Panc1 (cell line): Measurements from ENCODE around the gene EOLA2. TPM values are rescaled to one million over a fixed set of nuclear protein-coding genes. Genes with fewer than 3 reads are reported as not detected.

ENCODE experiments used
- ATAC-seq: fragments of 200-7000 bp; cut with Tn5 transposase; 2 replicates; pipeline ENCODE4 v1.9.1; 2020; ENCODE audit warnings: mild to moderate bottlenecking, moderate library complexity
- BruUV-seq: library from RNA; stranded (reverse); fragments of 400-500 nt; replicated peaks from 2 replicates; lab custom pipeline; 2021; lab: Mats Ljungman, UMichigan
- CTCF ChIA-PET: fragments of 300-600 bp; sonication (Branson Sonifier 250); formaldehyde crosslinking; loops from one replicate; lab custom pipeline; 2022; ENCODE audit warnings: antibody characterized with exemption; lab: Charles Lee
- POLR2A ChIA-PET: fragments of 300-600 bp; sonication (Branson Sonifier 250); formaldehyde crosslinking; loops from one replicate; lab custom pipeline; 2022; ENCODE audit warnings: antibody characterized with exemption; lab: Charles Lee
- DNase-seq: peaks from one replicate; pipeline ENCODE4 v3.0.0-alpha.2; 2010; ENCODE audit warnings: low read depth, low spot score
- H3K27ac ChIP-seq: 2 replicates; pipeline ENCODE4 v1.5.1; 2011; ENCODE audit warnings: mild to moderate bottlenecking, low read length, inconsistent platforms
- H3K27me3 ChIP-seq: fragments of 200-500 bp; sonication (Bioruptor generic); 2 replicates; pipeline ENCODE4 v1.6.0; 2014; ENCODE audit warnings: low read length, inconsistent platforms; ENCODE audit not compliant: control insufficient read depth, insufficient read depth
- H3K36me3 ChIP-seq: fragments of 200-500 bp; sonication (Bioruptor generic); 2 replicates; pipeline ENCODE4 v1.5.1; 2014; ENCODE audit warnings: inconsistent platforms, mild to moderate bottlenecking, low read length, moderate library complexity; ENCODE audit not compliant: control insufficient read depth, insufficient read depth
- H3K4me1 ChIP-seq: 2 replicates; pipeline ENCODE4 v1.5.1; 2011; ENCODE audit warnings: inconsistent platforms, mild to moderate bottlenecking, low read length, moderate library complexity; ENCODE audit not compliant: control insufficient read depth, insufficient read depth
- H3K4me3 ChIP-seq, 2 experiments: 2 replicates each; pipeline ENCODE4 v1.5.1; 2011 to 2012; ENCODE audit warnings: low read depth in 2 of 2, low read length in 2 of 2, mild to moderate bottlenecking in 2 of 2, inconsistent platforms in 1 of 2, moderate library complexity in 1 of 2
- H3K9me3 ChIP-seq: fragments of 200-500 bp; sonication (Bioruptor generic); 2 replicates; pipeline ENCODE4 v1.5.1; 2014; ENCODE audit warnings: low read depth, mild to moderate bottlenecking, inconsistent platforms, low read length, moderate library complexity; ENCODE audit not compliant: control insufficient read depth, insufficient read depth
- POLR2AphosphoS5 ChIP-seq: IDR thresholded peaks from 2 replicates; pipeline ENCODE4 v1.6.1; 2012; ENCODE audit warnings: mild to moderate bottlenecking, low read depth, low read length, moderate library complexity
- SIN3A ChIP-seq: IDR thresholded peaks from 2 replicates; pipeline ENCODE4 v1.6.1; 2012; ENCODE audit warnings: low read depth, mild to moderate bottlenecking, low read length, moderate library complexity, borderline replicate concordance; ENCODE audit not compliant: insufficient read depth
- TCF7L2 ChIP-seq: IDR thresholded peaks from 2 replicates; pipeline ENCODE4 v1.6.1; 2011; ENCODE audit warnings: mild to moderate bottlenecking, low read depth, low read length, inconsistent platforms
- in situ Hi-C: cut with HindIII; loops from 2 replicates; pipeline ENCODE4 v1.10.0; 2016; ENCODE audit warnings: low sequenced_read_pairs, low pct_unique_long_range_greater_than_20kb
- intact Hi-C: fragments of 100-400 bp; cut with micrococcal nuclease; formaldehyde crosslinking; loops from one replicate; pipeline ENCODE4 v1.10.0; 2022; ENCODE audit not compliant: unreplicated experiment
- total RNA-seq: library from RNA; stranded (reverse); gene quantifications from one replicate; pipeline ENCODE4 v1.2.1, GENCODE V29; 2021; ENCODE audit not compliant: unreplicated experiment
- TF ChIP-seq, protein P1 (sequence below), 2 experiments: IDR thresholded peaks; 2 replicates each; pipeline ENCODE4 v1.6.1; 2011 to 2012; ENCODE audit warnings: low read depth in 2 of 2, control low read depth in 1 of 2, low read length in 1 of 2, mild to moderate bottlenecking in 1 of 2, moderate library complexity in 1 of 2; ENCODE audit not compliant: insufficient read depth in 1 of 2
- TF ChIP-seq, protein P2 (sequence below): fragments of 450-650 bp; IDR thresholded peaks from 2 replicates; pipeline ENCODE4 v1.5.1; 2017; ENCODE audit warnings: mild to moderate bottlenecking

Gene EOLA2
- total RNA-seq, 1 experiment from 2014 or later: 75.0 TPM

DNA sequence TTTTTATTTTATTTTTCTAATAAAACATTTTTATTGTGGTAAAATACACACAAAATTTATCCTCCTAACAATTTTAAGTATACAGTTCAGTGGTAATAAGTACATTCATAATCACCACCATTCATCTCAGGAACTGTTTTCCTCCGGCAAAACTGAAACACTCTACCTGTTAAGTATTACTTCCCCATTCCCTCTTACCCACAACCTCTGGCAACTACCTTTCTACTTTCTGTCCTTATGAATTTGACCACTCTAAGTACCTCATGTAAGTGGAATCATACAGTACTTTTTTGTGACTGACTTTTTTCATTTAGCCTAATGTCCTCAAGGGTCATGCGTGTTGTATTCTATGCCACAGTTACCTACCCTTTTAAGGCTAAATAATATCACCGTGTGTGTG lies 30.0 kb downstream of the EOLA2 start:
- Histone ChIP-seq H3K4me1 (no peaks in the 10 kb centered on the region), H3K4me3 (no peak overlapping the region), H3K27me3 (no peaks in the 10 kb centered on the region), H3K9me3 (no peaks in the 10 kb centered on the region), H3K36me3 (no peaks in the 10 kb centered on the region), H3K27ac (no peak overlapping the region)
- ATAC-seq: no peak
- ChIA-PET CTCF (no interaction called here), POLR2A (no interaction called here)
- no peak for DNase-seq
- in situ Hi-C loops (no loop called here), intact Hi-C loops (no loop called here)
- no TSS peak for BruUV-seq
- TF ChIP-seq SIN3A (no peak), TCF7L2 (no peak), POLR2AphosphoS5 (no peak)
- TF ChIP-seq, protein P1, sequence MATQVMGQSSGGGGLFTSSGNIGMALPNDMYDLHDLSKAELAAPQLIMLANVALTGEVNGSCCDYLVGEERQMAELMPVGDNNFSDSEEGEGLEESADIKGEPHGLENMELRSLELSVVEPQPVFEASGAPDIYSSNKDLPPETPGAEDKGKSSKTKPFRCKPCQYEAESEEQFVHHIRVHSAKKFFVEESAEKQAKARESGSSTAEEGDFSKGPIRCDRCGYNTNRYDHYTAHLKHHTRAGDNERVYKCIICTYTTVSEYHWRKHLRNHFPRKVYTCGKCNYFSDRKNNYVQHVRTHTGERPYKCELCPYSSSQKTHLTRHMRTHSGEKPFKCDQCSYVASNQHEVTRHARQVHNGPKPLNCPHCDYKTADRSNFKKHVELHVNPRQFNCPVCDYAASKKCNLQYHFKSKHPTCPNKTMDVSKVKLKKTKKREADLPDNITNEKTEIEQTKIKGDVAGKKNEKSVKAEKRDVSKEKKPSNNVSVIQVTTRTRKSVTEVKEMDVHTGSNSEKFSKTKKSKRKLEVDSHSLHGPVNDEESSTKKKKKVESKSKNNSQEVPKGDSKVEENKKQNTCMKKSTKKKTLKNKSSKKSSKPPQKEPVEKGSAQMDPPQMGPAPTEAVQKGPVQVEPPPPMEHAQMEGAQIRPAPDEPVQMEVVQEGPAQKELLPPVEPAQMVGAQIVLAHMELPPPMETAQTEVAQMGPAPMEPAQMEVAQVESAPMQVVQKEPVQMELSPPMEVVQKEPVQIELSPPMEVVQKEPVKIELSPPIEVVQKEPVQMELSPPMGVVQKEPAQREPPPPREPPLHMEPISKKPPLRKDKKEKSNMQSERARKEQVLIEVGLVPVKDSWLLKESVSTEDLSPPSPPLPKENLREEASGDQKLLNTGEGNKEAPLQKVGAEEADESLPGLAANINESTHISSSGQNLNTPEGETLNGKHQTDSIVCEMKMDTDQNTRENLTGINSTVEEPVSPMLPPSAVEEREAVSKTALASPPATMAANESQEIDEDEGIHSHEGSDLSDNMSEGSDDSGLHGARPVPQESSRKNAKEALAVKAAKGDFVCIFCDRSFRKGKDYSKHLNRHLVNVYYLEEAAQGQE (IDR thresholded peaks at IDR 0.05; ENCODE audit: insufficient read depth in 1 of 2, low read depth in 2 of 2, low read length in 1 of 2): no peak
- TF ChIP-seq, protein P2, sequence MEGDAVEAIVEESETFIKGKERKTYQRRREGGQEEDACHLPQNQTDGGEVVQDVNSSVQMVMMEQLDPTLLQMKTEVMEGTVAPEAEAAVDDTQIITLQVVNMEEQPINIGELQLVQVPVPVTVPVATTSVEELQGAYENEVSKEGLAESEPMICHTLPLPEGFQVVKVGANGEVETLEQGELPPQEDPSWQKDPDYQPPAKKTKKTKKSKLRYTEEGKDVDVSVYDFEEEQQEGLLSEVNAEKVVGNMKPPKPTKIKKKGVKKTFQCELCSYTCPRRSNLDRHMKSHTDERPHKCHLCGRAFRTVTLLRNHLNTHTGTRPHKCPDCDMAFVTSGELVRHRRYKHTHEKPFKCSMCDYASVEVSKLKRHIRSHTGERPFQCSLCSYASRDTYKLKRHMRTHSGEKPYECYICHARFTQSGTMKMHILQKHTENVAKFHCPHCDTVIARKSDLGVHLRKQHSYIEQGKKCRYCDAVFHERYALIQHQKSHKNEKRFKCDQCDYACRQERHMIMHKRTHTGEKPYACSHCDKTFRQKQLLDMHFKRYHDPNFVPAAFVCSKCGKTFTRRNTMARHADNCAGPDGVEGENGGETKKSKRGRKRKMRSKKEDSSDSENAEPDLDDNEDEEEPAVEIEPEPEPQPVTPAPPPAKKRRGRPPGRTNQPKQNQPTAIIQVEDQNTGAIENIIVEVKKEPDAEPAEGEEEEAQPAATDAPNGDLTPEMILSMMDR: no peak

DNA sequence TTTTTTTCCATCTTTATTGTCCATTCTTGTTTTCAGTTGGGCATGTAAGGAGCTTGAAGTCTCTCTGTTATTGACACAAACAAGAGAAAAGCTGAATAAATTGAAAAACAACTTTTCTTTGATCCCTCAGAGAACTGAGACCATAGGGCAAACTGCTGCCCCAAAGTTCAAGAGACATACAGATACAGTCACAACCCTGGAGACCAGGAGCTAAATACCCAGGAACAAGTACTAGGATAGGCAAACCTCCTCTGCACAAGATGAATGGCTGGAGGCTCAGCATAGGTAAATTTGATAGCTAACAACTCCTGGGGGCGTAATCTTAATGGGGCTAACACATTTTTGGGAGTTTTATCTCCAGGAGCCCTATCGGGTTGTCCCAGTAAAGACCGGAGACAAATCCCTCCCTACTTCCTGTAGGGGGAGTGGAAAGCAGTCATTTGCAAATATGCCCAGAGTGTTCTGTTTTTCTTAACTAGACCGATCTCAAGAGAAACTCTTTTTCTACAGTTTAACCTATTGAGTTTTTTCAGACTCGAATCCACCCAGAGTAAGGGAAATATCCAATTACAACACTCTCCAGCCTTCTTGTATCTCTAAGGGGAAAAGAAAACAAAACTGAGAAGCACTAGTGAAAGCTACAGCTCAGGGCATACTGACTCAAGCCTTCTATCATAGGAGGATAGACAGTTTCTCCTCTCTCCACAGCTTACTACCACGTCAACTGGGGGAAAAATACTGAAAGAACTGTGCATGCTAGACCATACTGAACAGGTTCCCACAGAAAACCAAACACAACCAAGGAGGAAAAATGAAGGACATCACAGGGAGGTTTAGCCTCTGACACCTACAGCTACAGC lies 34.2 kb downstream of the EOLA2 start:
- in situ Hi-C loops: no loop called here
- TF ChIP-seq, protein P1 (IDR thresholded peaks at IDR 0.05; ENCODE audit: insufficient read depth in 1 of 2, low read depth in 2 of 2, low read length in 1 of 2): no peak
- TF ChIP-seq TCF7L2: no peak
- TF ChIP-seq POLR2AphosphoS5: no peak
- TF ChIP-seq, protein P2: no peak
- no peak for TF ChIP-seq SIN3A
- Histone ChIP-seq H3K9me3 (no peaks in the 10 kb centered on the region), H3K36me3 (no peaks in the 10 kb centered on the region), H3K27ac (no peak overlapping the region), H3K4me3 (0 out of 4 replicates have a peak overlapping the region, but pooled peaks of 1 of the 2 experiments have one; percentile 3), H3K27me3 (no peaks in the 10 kb centered on the region; the same call in 1 of the 2 replicates), H3K4me1 (no peaks in the 10 kb centered on the region)
- CTCF ChIA-PET: no interaction called here
- intact Hi-C loops: no loop called here
- no peak for DNase-seq
- no TSS peak for BruUV-seq
- ATAC-seq: no peak
- POLR2A ChIA-PET: no interaction called here
